Small intestine (tissue), 7 donors: Measurements from ENCODE around the gene UGGT2. TPM values are rescaled to one million over a fixed set of nuclear protein-coding genes. Genes with fewer than 3 reads are reported as not detected.

Source experiments
- DNase-seq, 2 donors: peaks; one replicate each; pipeline versions ENCODE4 v3.0.0 to v3.0.0-alpha.2; 2013
- FAIRE-seq: peaks from 2 replicates; lab custom pipeline; 2012; peaks lifted over from hg19 to GRCh38; lab: Jason Lieb, UNC
- H3K27ac ChIP-seq, 3 donors: one replicate each; pipeline ENCODE4 v1.5.1; 2013; ENCODE audit warnings: low read length in 2 of 3, mild to moderate bottlenecking in 2 of 3, control low read depth in 1 of 3, inconsistent platforms in 1 of 3, low read depth in 1 of 3, moderate library complexity in 1 of 3
- H3K27me3 ChIP-seq, 3 donors: one replicate each; pipeline ENCODE4 v1.6.1; 2013; ENCODE audit warnings: low read length in 3 of 3, inconsistent platforms in 1 of 3; ENCODE audit not compliant: control insufficient read depth in 3 of 3, insufficient read depth in 3 of 3
- H3K36me3 ChIP-seq, 3 donors: one replicate each; pipeline ENCODE4 v1.6.1; 2013; ENCODE audit warnings: low read length in 3 of 3, inconsistent platforms in 1 of 3, low read depth in 1 of 3, mild to moderate bottlenecking in 1 of 3, moderate library complexity in 1 of 3; ENCODE audit not compliant: control insufficient read depth in 3 of 3, insufficient read depth in 2 of 3
- H3K4me1 ChIP-seq, 3 donors: one replicate each; pipeline ENCODE4 v1.6.1; 2013; ENCODE audit warnings: low read length in 2 of 3, inconsistent platforms in 1 of 3, low read depth in 1 of 3, mild to moderate bottlenecking in 1 of 3, moderate library complexity in 1 of 3; ENCODE audit not compliant: control insufficient read depth in 3 of 3, insufficient read depth in 2 of 3
- H3K4me3 ChIP-seq, 3 donors: one replicate each; pipeline ENCODE4 v1.5.1; 2013; ENCODE audit warnings: low read length in 3 of 3, control low read depth in 1 of 3, inconsistent platforms in 1 of 3, low read depth in 1 of 3, mild to moderate bottlenecking in 1 of 3, moderate library complexity in 1 of 3
- H3K9me3 ChIP-seq, 2 donors: one replicate each; pipeline ENCODE4 v1.6.1; 2013; ENCODE audit warnings: low read depth in 1 of 2, low read length in 1 of 2; ENCODE audit not compliant: control insufficient read depth in 2 of 2, insufficient read depth in 1 of 2
- WGBS, 3 donors: extraction: QIAGEN DNeasy Blood & Tissue Kit; methylation state at CpG; one replicate each; pipeline ENCODE4 v1.1.7; 2013; 5-methylcytosine and 5-hydroxymethylcytosine counted together
- polyA plus RNA-seq, 4 donors: library from polyadenylated mRNA; stranded (reverse) in 3 of 4; unstranded in 1 of 4; fragments of 200-250 nt in 3 of 4; fragments of 120-200 nt in 1 of 4; gene quantifications; one replicate each; pipeline versions ENCODE4 v1.2.1 to v1.2.3, GENCODE V29; 2013
- donor health status: healthy with polysubstance abuse.
- donor health status: control.
- donor health status: control.
- donor health status: Bipolar disorder and iron deficiency.
- donor health status: healthy.

The UGGT2 gene
- polyA plus RNA-seq, 4 donors = 1.6 to 22.8 (median 5.3) TPM

DNA sequence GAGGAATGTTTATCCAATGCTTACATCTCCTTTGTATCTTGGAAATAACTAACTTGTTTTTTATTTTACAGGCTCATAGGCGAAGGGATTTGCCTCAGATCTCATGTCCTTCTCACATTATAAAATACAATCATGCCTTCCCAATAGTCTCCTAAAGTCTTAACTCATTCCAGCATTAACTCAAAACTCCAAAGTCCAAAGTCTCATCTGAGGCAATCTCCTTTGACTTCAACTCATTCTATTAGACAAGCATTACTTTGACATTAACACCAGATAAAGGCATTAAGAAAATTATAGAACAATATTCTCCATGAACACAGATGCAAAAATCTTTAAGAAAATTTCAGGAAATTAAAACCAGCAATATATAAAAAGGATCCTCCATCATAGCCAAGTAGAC is 238.7 kb downstream of the UGGT2 start:
- no peaks in the 10 kb centered on the region for H3K4me1 ChIP-seq
- H3K36me3 ChIP-seq = peaks cover 0 to 10% (median 0%) of the 10 kb centered on the region in 3 donors
- H3K27me3 ChIP-seq = peaks cover 0 to 4% (median 0%) of the 10 kb centered on the region in 3 donors
- FAIRE-seq = no peak
- DNase-seq = peak; percentile 54 to 70
- no peak overlapping the region for H3K27ac ChIP-seq
- H3K9me3 ChIP-seq = peaks cover 0 to 14% of the 10 kb centered on the region in 2 donors
- WGBS, 3 donors = 73 to 90% (median 81%) methylated on average over 1 of the region's 1 CpG
- no peak overlapping the region for H3K4me3 ChIP-seq

DNA sequence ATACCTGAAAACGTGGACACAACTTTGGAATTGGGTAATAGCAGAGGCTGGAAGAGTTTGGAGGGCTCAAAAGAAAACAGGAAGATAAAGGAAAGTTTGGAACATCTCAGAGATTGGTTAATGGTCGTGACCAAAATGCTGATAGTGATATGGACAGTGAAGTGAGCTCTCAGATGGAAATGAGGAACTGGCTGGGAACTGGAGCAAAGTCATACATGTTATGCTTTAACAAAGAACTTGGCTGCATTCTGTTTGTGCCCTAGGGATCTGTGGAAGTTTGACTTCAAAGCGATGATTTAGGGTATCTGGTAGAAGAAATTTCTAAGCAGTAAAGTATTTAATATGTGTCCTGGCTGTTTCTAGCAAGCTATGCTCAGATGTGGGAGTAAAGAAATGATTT is 240.1 kb downstream of the UGGT2 start:
- H3K36me3 ChIP-seq = peaks cover 0 to 12% (median 0%) of the 10 kb centered on the region in 3 donors
- no peak overlapping the region for H3K27ac ChIP-seq
- no peak overlapping the region for H3K4me3 ChIP-seq
- FAIRE-seq = no peak
- H3K4me1 ChIP-seq = no peaks in the 10 kb centered on the region
- peaks cover 0 to 4% (median 0%) of the 10 kb centered on the region in 3 donors for H3K27me3 ChIP-seq
- DNase-seq = no peak
- 84 to 91% (median 89%) methylated on average over 3 of the region's 3 CpGs for WGBS, 3 donors
- H3K9me3 ChIP-seq = peaks cover 0 to 18% of the 10 kb centered on the region in 2 donors

GRCh38 chr13:95809429-95809828 is 243.8 kb downstream of the UGGT2 start:
- FAIRE-seq (no peak), DNase-seq (no peak)
- H3K27ac ChIP-seq = no peak overlapping the region
- peaks cover 0 to 20% of the 10 kb centered on the region in 2 donors for H3K9me3 ChIP-seq
- WGBS, 3 donors = 90 to 94% (median 90%) methylated on average over 5 of the region's 5 CpGs
- H3K27me3 ChIP-seq = peaks cover 0 to 4% (median 0%) of the 10 kb centered on the region in 3 donors
- H3K4me1 ChIP-seq = no peaks in the 10 kb centered on the region
- peaks cover 0 to 6% (median 0%) of the 10 kb centered on the region in 3 donors for H3K36me3 ChIP-seq
- no peak overlapping the region for H3K4me3 ChIP-seq

DNA sequence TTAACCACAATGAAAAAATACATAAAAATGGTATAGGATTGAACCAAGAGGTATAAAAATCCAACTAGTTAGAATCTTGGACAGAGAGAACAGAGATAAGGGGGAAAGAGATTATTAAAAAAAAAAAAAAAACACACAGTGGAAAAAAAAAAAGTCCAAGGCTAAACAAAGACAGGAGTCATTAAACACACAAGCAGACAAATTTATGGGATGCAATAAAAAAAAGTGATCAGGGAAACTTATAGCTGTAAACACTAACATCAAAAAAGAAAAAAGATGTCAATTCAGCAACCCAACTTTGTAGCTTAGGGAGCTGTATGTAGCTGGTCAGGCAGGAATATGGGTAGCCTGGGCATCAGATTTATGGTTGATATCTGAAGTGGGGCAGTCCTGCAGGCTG is 247.3 kb downstream of the UGGT2 start:
- Histone ChIP-seq H3K4me1 (no peaks in the 10 kb centered on the region), H3K4me3 (no peak overlapping the region), H3K9me3 (peaks cover 0 to 7% of the 10 kb centered on the region in 2 donors), H3K27ac (no peak overlapping the region), H3K27me3 (no peaks in the 10 kb centered on the region), H3K36me3 (peaks cover 0 to 5% (median 0%) of the 10 kb centered on the region in 3 donors)
- DNase-seq (no peak), FAIRE-seq (no peak)

- no peaks in the 10 kb centered on the region for H3K4me1 ChIP-seq
- H3K27ac ChIP-seq = no peak overlapping the region
- H3K36me3 ChIP-seq = peaks cover 0 to 4% (median 0%) of the 10 kb centered on the region in 3 donors
- no peaks in the 10 kb centered on the region for H3K27me3 ChIP-seq
- H3K9me3 ChIP-seq = peaks cover 0 to 2% of the 10 kb centered on the region in 2 donors
- WGBS, 3 donors = 94 to 97% (median 95%) methylated on average over 4 of the region's 4 CpGs
- FAIRE-seq = no peak
- DNase-seq = no peak
- H3K4me3 ChIP-seq = no peak overlapping the region
Measured at GRCh38 chr13:95801825-95802224, 251.4 kb downstream of the UGGT2 start.

DNA sequence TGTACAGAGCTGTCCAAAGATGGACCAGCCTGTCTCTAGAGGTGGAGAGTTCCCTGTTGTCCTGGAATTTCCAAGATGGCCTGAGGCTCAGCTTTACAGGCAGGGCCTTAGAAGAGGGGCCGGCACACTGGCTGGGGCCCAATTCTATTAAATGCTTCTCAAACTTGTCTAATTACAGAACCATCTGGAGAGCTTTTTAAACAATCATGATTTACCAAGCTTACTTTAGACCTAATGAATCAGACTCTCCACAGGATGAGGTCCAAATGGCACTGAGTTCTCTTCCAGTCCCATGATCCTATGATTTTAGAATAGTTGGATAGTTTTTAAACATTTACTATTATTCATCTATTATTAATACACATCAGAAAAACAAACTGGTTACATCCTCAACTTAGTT is 252.8 kb downstream of the UGGT2 start:
- FAIRE-seq (no peak), DNase-seq (no peak)
- Histone ChIP-seq H3K4me3 (no peak overlapping the region), H3K4me1 (no peaks in the 10 kb centered on the region), H3K27ac (no peak overlapping the region), H3K9me3 (no peaks in the 10 kb centered on the region), H3K36me3 (peaks cover 0 to 4% (median 0%) of the 10 kb centered on the region in 3 donors), H3K27me3 (no peaks in the 10 kb centered on the region)
- WGBS, 3 donors = 69 to 92% (median 89%) methylated on average over 1 of the region's 1 CpG

DNA sequence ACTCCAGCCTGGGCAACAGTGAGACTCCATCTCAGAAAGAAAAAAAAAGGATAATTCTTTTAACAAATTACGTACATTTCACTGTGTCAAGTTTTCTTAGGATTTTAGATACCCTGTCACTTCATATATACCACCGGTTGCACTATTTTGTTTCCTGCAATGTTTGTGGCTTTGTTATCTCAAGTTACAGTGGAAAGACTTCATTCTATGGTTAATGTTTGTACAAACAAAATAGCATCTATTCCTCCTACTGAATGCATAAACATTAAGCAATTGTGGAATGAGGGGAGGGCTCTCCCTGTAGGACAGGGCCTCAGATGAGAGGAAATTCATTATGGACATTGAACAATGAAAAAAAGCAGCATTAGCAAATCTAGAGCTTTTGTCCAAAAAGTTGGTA is 256.2 kb downstream of the UGGT2 start:
- 86 to 93% (median 90%) methylated on average over 2 of the region's 2 CpGs for WGBS, 3 donors
- FAIRE-seq (no peak), DNase-seq (no peak)
- Histone ChIP-seq H3K4me1 (no peaks in the 10 kb centered on the region), H3K27ac (no peak overlapping the region), H3K4me3 (no peak overlapping the region), H3K36me3 (peaks cover 0 to 12% (median 10%) of the 10 kb centered on the region in 3 donors), H3K27me3 (no peaks in the 10 kb centered on the region), H3K9me3 (no peaks in the 10 kb centered on the region)

DNA sequence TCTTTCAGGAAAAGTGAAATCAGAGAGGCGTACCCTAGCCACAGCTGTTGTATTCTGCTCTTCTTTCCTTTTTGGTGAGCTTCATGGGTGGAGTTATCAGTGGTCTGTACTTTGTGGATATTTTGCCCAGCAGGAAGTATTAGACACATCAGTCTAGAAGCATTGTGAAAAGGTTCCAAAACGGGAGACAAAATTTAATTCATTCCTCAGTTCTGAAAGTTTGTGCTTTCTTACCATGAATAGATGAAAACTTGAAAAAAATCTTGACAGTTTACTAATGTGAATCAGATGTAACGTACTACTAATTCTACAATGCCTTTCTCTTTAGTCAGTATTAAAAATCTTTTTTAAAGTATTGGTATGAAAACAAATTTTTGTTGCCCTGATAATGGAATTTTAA is 259.4 kb downstream of the UGGT2 start:
- no peak overlapping the region for H3K27ac ChIP-seq
- 91 to 92% (median 92%) methylated on average over 3 of the region's 3 CpGs for WGBS, 3 donors
- peaks cover 4 to 19% (median 17%) of the 10 kb centered on the region in 3 donors for H3K36me3 ChIP-seq
- DNase-seq = no peak
- no peak for FAIRE-seq
- no peak overlapping the region for H3K4me3 ChIP-seq
- no peaks in the 10 kb centered on the region for H3K9me3 ChIP-seq
- no peaks in the 10 kb centered on the region for H3K27me3 ChIP-seq
- H3K4me1 ChIP-seq = no peaks in the 10 kb centered on the region

- Histone ChIP-seq H3K4me3 (no peak overlapping the region), H3K36me3 (peaks cover 8 to 19% (median 19%) of the 10 kb centered on the region in 3 donors), H3K9me3 (no peaks in the 10 kb centered on the region), H3K27ac (no peak overlapping the region), H3K4me1 (no peaks in the 10 kb centered on the region), H3K27me3 (no peaks in the 10 kb centered on the region)
- DNase-seq (no peak), FAIRE-seq (no peak)
- WGBS, 3 donors = 89 to 94% (median 89%) methylated on average over 3 of the region's 3 CpGs
Measured at GRCh38 chr13:95793018-95793555, 260.1 kb downstream of the UGGT2 start.
